Vagina (tissue), 2 donors: ENCODE results near the gene VPS25. TPM values are rescaled to one million over a fixed set of nuclear protein-coding genes. Genes with fewer than 3 reads are reported as not detected.
"Not testable (repeated sequence)": the region's sequence is repeated elsewhere in the genome, so short reads cannot be mapped to it uniquely, and the experiment has no call there.

Experiments used
- DNase-seq, 2 donors: peaks; one replicate each; pipeline ENCODE4 v3.0.0-alpha.2; 2017; ENCODE audit errors: extremely low spot score in 2 of 2
- H3K27ac ChIP-seq: fragments of 200-600 bp; sonication (generic); one replicate; pipeline ENCODE4 v1.5.1; 2019
- H3K27me3 ChIP-seq: fragments of 200-600 bp; sonication (generic); one replicate; pipeline ENCODE4 v1.5.1; 2019
- H3K36me3 ChIP-seq, 2 donors: fragments of 200-600 bp; sonication (generic); one replicate each; pipeline ENCODE4 v1.5.1; 2017 to 2019
- H3K4me1 ChIP-seq: fragments of 200-600 bp; sonication (generic); one replicate; pipeline ENCODE4 v1.5.1; 2019
- H3K4me3 ChIP-seq, 2 donors: fragments of 200-600 bp; sonication (generic); 1 replicate in 1 of 2; 2 replicates in 1 of 2; pipeline ENCODE4 v1.5.1; 2016 to 2019
- H3K9me3 ChIP-seq: fragments of 200-600 bp; sonication (generic); one replicate; pipeline ENCODE4 v1.5.1; 2019
- POLR2A ChIP-seq, 2 donors: fragments of 450-650 bp; IDR thresholded peaks; one replicate each; pipeline ENCODE4 v1.6.1; 2017; ENCODE audit warnings: antibody characterized with exemption in 2 of 2, mild to moderate bottlenecking in 2 of 2, moderate library complexity in 2 of 2
- POLR2AphosphoS5 ChIP-seq, 2 donors: sonication (generic); formaldehyde crosslinking; IDR thresholded peaks; one replicate each; pipeline ENCODE4 v1.9.0; 2017; ENCODE audit warnings: antibody characterized with exemption in 2 of 2, mild to moderate bottlenecking in 2 of 2, low read depth in 1 of 2; ENCODE audit not compliant: insufficient read depth in 1 of 2
- intact Hi-C: fragments of 100-400 bp; cut with DNase I; formaldehyde crosslinking; loops from one replicate; pipeline ENCODE4 v1.15.1; 2023
- total RNA-seq: library from RNA; depleted of rRNA; stranded (reverse); fragments of >200 nt; gene quantifications from one replicate; pipeline ENCODE4 v1.2.3, GENCODE V29; 2016
- TF ChIP-seq, protein P1 (sequence below), 3 experiments: fragments of 450-650 bp in 2 of 3; fragments of 200-600 bp in 1 of 3; sonication (generic) in 1 of 3; IDR thresholded peaks; one replicate each; pipeline ENCODE4 v1.5.1; 2017 to 2019; ENCODE audit warnings: antibody characterized with exemption in 3 of 3, mild to moderate bottlenecking in 2 of 3, moderate library complexity in 2 of 3

Gene VPS25
- total RNA-seq, 1 donor from 2014 or later, result 28.2 TPM

DNA sequence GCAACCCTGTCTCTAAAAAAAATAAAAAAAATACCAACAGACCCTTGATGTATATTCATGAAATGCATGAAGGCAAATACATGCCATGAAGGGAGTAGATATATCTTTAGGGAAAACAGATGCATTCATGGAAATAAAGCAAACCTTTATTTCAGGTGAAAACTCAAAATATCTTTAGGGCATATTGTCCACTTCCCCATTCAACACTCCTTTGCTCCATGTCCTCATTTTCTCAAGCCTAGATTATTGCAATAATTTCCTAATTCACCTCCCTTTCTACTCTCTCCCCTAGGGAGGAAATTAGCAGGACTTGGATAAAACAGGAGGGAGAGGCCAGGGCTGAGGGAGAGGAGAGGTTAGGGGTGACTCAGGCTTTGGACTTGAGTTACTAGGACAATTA is 5.7 kb upstream of the VPS25 start:
- Histone ChIP-seq H3K9me3 (no peaks in the 10 kb centered on the region), H3K4me1 (peaks cover 2% of the 10 kb centered on the region), H3K27me3 (no peaks in the 10 kb centered on the region), H3K36me3 (no peaks in the 10 kb centered on the region), H3K4me3 (no peak overlapping the region), H3K27ac (no peak overlapping the region)
- no peak for DNase-seq
- intact Hi-C loops, result loop anchor here (10.0 kb wide), 2 partner anchors 57 to 193 kb away; partner anchors contain the start of genes BECN1 and PSMC3IP
- TF ChIP-seq POLR2AphosphoS5 (IDR thresholded peaks at IDR 0.05; ENCODE audit: insufficient read depth in 1 of 2, low read depth in 1 of 2), result no peak
- TF ChIP-seq, protein P1, sequence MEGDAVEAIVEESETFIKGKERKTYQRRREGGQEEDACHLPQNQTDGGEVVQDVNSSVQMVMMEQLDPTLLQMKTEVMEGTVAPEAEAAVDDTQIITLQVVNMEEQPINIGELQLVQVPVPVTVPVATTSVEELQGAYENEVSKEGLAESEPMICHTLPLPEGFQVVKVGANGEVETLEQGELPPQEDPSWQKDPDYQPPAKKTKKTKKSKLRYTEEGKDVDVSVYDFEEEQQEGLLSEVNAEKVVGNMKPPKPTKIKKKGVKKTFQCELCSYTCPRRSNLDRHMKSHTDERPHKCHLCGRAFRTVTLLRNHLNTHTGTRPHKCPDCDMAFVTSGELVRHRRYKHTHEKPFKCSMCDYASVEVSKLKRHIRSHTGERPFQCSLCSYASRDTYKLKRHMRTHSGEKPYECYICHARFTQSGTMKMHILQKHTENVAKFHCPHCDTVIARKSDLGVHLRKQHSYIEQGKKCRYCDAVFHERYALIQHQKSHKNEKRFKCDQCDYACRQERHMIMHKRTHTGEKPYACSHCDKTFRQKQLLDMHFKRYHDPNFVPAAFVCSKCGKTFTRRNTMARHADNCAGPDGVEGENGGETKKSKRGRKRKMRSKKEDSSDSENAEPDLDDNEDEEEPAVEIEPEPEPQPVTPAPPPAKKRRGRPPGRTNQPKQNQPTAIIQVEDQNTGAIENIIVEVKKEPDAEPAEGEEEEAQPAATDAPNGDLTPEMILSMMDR (IDR thresholded peaks at IDR 0.05), result no peak

DNA sequence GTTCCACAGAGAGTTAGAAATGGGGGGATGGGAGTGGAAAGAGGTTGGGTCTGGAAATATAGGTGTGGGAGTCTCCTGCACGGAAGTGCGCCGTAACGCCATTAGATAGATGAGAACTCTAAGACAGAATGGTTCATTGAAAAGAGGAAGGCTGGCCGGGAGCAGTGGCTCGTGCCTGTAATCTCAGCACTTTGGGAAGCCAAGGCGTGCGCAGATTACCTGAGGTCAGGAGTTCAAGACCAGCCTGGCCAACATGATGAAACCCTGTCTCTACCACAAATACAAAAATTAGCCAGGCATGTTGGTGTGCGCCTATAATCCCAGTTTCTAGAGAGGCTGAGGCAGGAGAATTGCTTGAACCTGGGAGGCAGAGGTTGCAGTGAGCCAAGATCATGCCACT is 5.2 kb upstream of the VPS25 start:
- H3K27ac ChIP-seq, H3K27me3 ChIP-seq, H3K9me3 ChIP-seq, H3K4me1 ChIP-seq, DNase-seq, H3K4me3 ChIP-seq, H3K36me3 ChIP-seq: not testable (repeated sequence)
- intact Hi-C loops, result loop anchor here (10.0 kb wide), 2 partner anchors 57 to 193 kb away; partner anchors contain the start of genes BECN1 and PSMC3IP

DNA sequence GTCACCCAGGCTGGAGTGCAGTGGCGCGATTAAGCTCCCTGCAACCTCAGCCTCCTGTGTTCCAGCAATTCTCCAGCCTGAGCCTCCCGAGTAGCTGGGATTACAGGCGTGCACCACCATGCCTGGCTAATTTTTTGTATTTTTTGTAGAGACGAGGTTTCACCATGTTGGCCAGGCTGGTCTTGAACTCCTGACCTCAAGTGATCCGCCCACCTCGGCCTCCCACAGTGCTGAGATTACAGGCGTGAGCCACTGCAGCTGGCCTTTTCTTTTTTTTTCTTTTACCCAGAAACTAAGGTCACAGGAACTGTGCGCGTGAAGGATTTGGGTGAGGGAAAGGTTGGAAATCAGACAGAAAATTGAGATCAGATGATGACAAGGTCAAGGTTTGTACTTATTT is 3.3 kb upstream of the VPS25 start:
- not testable (repeated sequence) for H3K27me3 ChIP-seq, DNase-seq, H3K4me3 ChIP-seq, H3K9me3 ChIP-seq, H3K27ac ChIP-seq, H3K36me3 ChIP-seq
- H3K4me1 ChIP-seq, result peaks cover 16% of the 10 kb centered on the region
- intact Hi-C loops, result loop anchor here (10.0 kb wide), 2 partner anchors 55 to 195 kb away; partner anchors contain the start of genes BECN1 and PSMC3IP

DNA sequence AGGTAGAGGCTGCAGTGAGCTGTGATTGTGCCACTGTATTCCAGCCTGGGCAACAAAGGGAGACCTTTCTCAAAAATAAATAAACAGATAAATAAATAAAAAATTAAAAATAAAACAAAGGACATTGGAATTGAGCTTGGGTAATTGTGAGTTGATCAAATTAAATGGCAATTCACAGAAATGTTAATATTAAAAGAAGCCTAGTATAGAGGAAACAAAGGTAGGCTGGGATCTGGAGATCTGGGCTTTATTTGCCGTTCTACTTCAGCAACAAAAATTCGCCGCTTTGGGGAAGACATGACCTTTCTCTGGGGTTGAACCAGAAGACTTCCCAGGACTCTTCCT is 332 bp upstream of the VPS25 start:
- H3K36me3 ChIP-seq, result peaks cover 0 to 20% of the 10 kb centered on the region in 2 donors
- peak overlapping the region; percentile 85 for H3K27ac ChIP-seq
- TF ChIP-seq POLR2AphosphoS5 (IDR thresholded peaks at IDR 0.05; ENCODE audit: insufficient read depth in 1 of 2, low read depth in 1 of 2) (no peak), POLR2A (IDR thresholded peaks at IDR 0.05) (no peak)
- TF ChIP-seq, protein P1 (IDR thresholded peaks at IDR 0.05), result no peak
- DNase-seq, result no peak
- H3K4me1 ChIP-seq, result peaks cover 16% of the 10 kb centered on the region
- intact Hi-C loops, result no loop called here
- no peaks in the 10 kb centered on the region for H3K9me3 ChIP-seq
- H3K27me3 ChIP-seq, result no peaks in the 10 kb centered on the region
- peak overlapping the region; percentile 75 to 78 for H3K4me3 ChIP-seq

DNA sequence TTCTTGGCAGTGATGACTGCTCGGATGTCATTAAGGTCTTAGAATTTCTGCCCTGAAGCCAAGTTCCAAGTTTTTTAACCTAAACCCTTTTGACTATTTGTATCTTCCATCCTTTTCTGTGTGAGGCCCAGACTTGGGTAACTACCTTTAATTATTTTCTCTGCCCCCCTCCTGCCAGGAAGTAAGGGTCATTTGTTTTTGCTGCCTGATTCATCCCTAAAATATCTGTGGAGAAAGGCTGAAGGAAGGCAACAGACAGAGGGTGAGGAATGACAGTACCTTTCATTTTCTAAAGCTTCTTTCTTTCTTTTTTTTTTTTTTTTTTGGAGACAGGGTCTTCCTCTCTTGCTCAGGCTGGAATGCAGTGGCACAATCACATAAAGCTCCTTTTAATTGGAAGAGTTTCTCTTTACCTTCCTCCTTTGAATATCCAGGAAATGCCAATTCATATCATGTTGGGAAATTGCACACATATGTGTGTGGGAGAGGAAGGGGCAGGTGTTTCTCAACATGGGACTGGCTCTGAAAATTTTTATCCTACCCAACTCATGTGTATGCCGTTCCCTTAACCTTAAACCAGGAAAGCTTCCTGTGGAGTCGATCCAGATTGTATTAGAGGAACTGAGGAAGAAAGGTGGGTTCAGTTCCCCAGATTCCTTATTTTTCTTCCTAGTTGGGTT is 957 bp downstream of the VPS25 start:
- Histone ChIP-seq H3K27me3 (no peaks in the 10 kb centered on the region), H3K27ac (peak overlapping the region; percentile 85), H3K36me3 (peaks cover 0 to 31% of the 10 kb centered on the region in 2 donors), H3K4me3 (peak overlapping the region; percentile 75 to 78), H3K9me3 (no peaks in the 10 kb centered on the region), H3K4me1 (peaks cover 16% of the 10 kb centered on the region)
- TF ChIP-seq POLR2A (IDR thresholded peaks at IDR 0.05), result no peak
- TF ChIP-seq, protein P1 (IDR thresholded peaks at IDR 0.05), result no peak
- no peak for DNase-seq
- intact Hi-C loops, result no loop called here

DNA sequence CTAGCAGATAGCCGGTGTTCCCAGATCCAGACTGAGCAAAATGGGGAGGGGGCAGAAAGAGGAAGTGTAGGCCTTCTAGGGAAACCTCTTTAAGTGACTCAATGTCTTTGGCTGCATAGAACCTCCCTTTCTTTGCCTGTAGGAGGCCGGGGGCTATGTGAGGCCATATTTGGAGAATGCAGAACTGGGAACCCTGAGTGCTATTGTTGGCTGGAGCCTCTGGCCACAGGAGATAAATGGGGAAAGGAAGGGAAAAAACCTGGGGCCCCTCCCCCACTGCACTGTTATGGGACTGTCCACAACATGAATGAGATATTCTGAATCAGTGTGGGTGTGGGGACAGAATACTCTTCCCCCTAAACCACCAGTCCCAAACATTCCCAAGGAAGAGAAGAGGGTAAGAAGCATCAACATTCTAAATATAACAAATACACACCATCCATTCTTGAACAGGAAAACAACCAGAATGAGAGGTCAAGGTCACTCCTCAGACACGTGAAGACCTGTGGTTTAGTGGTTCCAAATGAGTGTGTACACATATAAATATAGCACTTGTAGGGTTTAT is 2.4 kb downstream of the VPS25 start:
- Histone ChIP-seq H3K4me1 (peaks cover 21% of the 10 kb centered on the region), H3K27ac (no peak overlapping the region), H3K9me3 (no peaks in the 10 kb centered on the region), H3K36me3 (peaks cover 0 to 31% of the 10 kb centered on the region in 2 donors), H3K27me3 (no peaks in the 10 kb centered on the region), H3K4me3 (no peak overlapping the region)
- no peak for DNase-seq
- intact Hi-C loops, result no loop called here
- no peak for TF ChIP-seq POLR2AphosphoS5 (IDR thresholded peaks at IDR 0.05; ENCODE audit: insufficient read depth in 1 of 2, low read depth in 1 of 2)
